Measurements from ENCODE around the gene MPO.

DNA sequence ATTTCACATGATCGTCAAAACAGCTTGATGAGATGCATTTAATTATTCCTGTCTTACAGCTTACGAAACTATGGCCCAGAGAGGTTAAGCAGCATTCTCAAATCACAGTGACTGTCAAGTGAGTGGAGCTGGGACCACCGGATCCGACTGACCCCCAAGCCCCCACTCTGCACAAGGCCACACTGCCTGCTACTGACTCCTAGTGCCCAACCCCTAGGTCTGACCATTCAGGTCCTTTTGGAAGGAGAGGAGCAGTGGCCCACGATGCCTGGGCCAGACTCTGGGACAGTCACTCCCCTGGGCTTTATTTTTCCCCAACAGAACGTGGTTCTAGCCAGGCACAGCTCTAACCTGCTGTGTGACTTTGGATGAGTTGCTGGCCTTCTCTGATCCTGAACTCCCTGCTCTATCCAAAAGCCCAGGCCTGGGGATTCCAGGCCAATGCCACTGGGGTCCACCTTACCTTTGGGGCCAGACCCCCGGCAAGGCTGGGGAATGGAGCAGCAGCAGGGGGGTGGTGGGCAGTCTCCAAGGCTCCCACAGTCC, 38.0 kb upstream of the MPO start:
- TF ChIP-seq, protein P1, sequence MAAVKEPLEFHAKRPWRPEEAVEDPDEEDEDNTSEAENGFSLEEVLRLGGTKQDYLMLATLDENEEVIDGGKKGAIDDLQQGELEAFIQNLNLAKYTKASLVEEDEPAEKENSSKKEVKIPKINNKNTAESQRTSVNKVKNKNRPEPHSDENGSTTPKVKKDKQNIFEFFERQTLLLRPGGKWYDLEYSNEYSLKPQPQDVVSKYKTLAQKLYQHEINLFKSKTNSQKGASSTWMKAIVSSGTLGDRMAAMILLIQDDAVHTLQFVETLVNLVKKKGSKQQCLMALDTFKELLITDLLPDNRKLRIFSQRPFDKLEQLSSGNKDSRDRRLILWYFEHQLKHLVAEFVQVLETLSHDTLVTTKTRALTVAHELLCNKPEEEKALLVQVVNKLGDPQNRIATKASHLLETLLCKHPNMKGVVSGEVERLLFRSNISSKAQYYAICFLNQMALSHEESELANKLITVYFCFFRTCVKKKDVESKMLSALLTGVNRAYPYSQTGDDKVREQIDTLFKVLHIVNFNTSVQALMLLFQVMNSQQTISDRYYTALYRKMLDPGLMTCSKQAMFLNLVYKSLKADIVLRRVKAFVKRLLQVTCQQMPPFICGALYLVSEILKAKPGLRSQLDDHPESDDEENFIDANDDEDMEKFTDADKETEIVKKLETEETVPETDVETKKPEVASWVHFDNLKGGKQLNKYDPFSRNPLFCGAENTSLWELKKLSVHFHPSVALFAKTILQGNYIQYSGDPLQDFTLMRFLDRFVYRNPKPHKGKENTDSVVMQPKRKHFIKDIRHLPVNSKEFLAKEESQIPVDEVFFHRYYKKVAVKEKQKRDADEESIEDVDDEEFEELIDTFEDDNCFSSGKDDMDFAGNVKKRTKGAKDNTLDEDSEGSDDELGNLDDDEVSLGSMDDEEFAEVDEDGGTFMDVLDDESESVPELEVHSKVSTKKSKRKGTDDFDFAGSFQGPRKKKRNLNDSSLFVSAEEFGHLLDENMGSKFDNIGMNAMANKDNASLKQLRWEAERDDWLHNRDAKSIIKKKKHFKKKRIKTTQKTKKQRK (IDR thresholded peaks at IDR 0.05; ENCODE audit: low read depth, low read length): no peak
- TF ChIP-seq, protein P2, sequence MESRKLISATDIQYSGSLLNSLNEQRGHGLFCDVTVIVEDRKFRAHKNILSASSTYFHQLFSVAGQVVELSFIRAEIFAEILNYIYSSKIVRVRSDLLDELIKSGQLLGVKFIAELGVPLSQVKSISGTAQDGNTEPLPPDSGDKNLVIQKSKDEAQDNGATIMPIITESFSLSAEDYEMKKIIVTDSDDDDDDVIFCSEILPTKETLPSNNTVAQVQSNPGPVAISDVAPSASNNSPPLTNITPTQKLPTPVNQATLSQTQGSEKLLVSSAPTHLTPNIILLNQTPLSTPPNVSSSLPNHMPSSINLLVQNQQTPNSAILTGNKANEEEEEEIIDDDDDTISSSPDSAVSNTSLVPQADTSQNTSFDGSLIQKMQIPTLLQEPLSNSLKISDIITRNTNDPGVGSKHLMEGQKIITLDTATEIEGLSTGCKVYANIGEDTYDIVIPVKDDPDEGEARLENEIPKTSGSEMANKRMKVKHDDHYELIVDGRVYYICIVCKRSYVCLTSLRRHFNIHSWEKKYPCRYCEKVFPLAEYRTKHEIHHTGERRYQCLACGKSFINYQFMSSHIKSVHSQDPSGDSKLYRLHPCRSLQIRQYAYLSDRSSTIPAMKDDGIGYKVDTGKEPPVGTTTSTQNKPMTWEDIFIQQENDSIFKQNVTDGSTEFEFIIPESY (IDR thresholded peaks at IDR 0.05): no peak
- no peak for TF ChIP-seq TCF7 (IDR thresholded peaks at IDR 0.05; ENCODE audit: borderline replicate concordance)
- TF ChIP-seq CBX5 (IDR thresholded peaks at IDR 0.05; ENCODE audit: low read depth): no peak
- TF ChIP-seq, protein P3, sequence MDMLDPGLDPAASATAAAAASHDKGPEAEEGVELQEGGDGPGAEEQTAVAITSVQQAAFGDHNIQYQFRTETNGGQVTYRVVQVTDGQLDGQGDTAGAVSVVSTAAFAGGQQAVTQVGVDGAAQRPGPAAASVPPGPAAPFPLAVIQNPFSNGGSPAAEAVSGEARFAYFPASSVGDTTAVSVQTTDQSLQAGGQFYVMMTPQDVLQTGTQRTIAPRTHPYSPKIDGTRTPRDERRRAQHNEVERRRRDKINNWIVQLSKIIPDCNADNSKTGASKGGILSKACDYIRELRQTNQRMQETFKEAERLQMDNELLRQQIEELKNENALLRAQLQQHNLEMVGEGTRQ (IDR thresholded peaks at IDR 0.05; ENCODE audit: borderline replicate concordance, low read depth, low read length): no peak
- TF ChIP-seq CHD2 (IDR thresholded peaks at IDR 0.05; ENCODE audit: borderline replicate concordance, low read depth, low read length): no peak
- no peak for TF ChIP-seq ZNF384 (IDR thresholded peaks at IDR 0.05; ENCODE audit: borderline replicate concordance, low read depth, low read length)

Data from GM12878 (cell line).